HG02870 (cell line): Measurements from ENCODE around the gene FMO5.
"Not testable (repeated sequence)": the region's sequence is repeated elsewhere in the genome, so short reads cannot be mapped to it uniquely, and the experiment has no call there.

ENCODE experiments used
- ATAC-seq: cut with Tn5 transposase; IDR thresholded peaks from one replicate; pipeline ENCODE4 v1.9.1; 2021; ENCODE audit warnings: mild to moderate bottlenecking, moderate library complexity; ENCODE audit not compliant: unreplicated experiment

Gene FMO5

GRCh38 chr1:147238925-147239820 is 14.0 kb upstream of the FMO5 start:
- no peak for ATAC-seq

DNA sequence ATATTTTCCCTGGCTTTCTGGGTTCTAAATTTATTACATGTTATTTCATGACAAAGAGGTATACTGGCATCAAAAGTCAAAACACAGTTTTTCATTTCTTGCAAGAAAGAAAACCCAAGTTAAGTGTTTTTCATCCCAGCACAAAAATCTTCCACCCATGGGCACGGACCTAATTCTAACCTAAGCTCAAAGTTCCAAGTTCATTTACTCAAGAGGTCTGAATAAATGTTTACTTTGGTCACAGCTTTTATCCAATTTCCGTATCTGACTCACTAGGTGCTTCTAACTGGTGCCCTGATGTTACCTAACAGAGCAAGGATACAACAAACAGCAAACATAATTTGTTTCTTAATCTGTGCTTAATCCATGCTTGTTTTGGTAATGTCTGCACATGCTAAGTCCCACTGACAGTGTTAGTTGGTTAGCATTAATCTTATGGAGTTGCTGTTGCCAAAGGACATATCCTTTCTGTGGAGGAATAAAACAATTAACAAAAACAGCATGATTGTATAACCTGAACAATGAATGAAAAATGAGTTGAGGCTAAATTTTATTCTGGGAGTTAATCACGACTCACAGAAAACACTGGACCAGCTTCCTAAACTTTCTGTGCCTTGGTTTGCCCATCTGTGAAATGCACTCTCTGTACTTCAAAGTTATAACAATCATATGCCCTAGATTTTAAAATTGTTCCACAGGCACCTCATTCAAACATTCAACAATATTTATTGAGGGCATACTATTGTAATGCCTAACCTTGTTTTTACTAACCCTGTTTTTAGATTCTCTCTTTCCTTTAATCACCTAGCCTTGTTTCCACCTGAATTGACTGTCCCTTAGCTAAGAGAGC is 13.1 kb upstream of the FMO5 start:
- no peak for ATAC-seq

- no peak for ATAC-seq
Observed at GRCh38 chr1:147236959-147237791, 12.0 kb upstream of the FMO5 start.

DNA sequence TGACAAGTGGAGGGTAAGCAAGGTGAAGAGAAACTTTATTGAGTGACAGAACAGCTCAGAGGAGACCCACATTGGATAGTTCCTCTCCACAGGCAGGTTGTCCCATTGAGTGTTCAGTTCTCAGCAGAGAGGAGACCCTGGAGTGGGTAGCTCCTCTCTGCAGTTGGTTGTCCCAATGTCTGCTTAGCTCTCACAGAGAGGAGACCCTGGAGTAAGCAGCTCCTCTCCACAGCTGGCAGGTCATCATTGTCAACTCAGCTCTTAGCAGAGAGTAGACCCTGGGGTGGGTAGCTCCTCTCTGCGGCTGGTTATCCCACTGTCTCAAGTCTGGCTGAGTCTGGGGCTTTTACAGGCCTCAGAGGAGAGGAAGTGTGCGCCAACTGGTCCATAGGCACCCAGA is 11.3 kb upstream of the FMO5 start:
- no peak for ATAC-seq

DNA sequence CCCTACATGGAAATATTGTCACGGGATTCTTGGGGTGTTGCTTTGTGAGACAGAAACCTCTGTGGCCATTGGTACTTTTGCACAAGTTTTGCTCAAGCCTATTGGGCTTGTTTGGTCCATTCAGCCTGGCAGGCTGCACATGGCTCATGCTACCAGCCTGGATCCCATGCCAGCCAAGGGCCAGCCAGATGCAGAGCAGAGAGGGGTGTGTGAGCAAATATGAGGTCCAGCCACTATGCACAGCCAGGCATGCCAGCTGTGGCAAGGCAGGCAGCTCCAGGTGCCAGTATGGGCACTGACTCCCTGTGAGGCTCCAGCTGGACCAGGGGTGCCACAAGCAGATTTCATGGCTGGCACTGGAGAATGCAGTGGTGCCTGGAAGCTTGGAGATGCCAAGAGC is 10.7 kb upstream of the FMO5 start:
- ATAC-seq, result no peak

DNA sequence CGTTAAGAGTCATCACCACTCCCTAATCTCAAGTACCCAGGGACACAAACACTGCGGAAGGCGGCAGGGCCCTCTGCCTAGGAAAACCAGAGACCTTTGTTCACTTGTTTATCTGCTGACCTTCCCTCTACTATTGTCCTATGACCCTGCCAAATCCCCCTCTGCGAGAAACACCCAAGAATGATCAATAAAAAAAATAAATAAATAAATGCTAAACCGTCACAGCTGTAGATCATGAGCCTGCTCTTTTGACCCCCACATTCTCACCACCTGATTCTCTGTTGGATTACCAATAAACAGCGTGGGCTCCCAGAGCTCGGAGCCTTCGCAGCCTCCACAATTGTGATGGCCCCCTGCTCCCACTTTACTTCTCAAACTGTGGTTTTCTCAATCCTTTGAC is 8.8 kb upstream of the FMO5 start:
- not testable (repeated sequence) for ATAC-seq

- ATAC-seq, result not testable (repeated sequence)
Observed at GRCh38 chr1:147231032-147231431, 5.9 kb upstream of the FMO5 start.

- ATAC-seq, result no peak
Observed at GRCh38 chr1:147223740-147224615, 1.2 kb downstream of the FMO5 start.

DNA sequence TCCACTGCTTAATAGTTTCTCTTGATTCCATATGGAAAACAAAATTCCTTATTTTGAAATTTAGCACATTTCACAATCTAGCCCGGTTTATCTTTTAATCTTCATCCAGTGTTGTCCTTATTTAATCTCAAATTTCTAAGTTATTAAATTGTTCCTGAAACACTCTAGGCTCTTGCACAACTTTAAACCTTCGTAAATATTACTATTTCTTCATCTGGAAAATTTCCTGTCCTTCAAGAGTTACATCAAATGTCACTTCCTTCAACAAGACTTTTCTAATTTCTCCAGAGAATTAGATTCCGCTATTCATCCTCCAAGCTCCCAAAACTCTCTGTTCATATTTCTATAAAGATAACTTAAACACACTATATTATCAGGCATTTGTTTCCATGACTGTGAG is 6.5 kb downstream of the FMO5 start:
- no peak for ATAC-seq

- ATAC-seq, result no peak
Observed at GRCh38 chr1:147217141-147217540, 8.0 kb downstream of the FMO5 start.

DNA sequence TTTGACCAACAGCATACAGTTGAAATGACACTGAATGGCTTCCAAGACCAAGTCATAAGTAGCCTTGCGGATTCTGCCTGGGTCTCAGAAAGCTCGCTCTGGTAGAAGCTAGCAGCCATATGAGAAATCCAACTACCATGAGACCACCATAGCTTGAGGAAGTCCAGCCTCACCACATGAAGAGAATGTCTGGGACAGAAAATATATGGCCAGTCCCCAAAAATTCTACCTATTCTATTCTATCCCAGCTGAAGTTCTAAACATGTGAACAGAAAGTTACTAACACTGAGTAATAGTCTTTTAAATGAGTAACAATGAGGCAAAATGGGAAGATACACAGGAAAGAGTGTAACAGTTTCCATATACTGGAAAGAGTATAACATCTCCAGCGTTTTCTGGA is 9.0 kb downstream of the FMO5 start:
- ATAC-seq, result no peak

- no peak for ATAC-seq
Observed at GRCh38 chr1:147215540-147215916, 9.6 kb downstream of the FMO5 start.

GRCh38 chr1:147214842-147215539 is 10.1 kb downstream of the FMO5 start:
- no peak for ATAC-seq

DNA sequence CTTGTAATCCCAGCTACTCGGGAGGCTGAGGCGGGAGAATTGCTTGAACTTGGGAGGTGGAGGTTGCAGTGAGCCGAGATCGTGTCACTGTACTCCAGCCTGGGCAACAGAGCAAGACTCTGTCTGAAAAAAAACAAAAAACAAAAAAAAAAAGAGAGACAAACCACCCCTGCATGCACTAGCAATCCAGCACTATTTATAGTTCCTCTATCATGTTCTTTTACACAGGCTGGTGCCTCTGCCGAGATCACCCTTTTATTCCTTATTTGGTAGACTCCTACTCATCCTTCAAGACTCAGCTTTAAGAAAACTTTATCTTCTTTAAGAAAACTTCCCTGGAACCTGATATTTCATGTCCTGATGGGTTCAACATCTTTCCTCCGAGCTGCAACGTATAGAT is 10.8 kb downstream of the FMO5 start:
- no peak for ATAC-seq

DNA sequence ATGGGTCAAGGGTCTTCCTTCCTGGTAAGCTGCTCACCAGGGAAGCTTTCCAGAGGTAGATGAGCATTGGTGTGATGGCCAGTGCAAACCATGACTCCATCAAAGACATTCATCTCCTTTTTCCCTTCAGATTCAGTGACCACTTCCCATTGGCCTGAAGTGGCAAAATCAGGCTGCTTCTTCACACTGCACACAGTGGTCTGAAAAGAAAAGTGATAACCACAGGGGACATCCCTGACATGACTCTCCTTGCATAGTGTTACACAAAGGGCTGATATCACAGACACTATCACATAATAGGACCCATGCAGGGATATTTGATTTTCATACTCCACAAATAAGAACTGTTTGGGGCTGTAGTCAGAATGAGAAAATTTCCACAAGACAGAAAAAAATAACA is 11.9 kb downstream of the FMO5 start:
- ATAC-seq, result no peak

GRCh38 chr1:147211577-147211976 is 13.6 kb downstream of the FMO5 start:
- no peak for ATAC-seq

GRCh38 chr1:147210987-147211386 is 14.2 kb downstream of the FMO5 start:
- ATAC-seq, result no peak

GRCh38 chr1:147209825-147210821 is 15.0 kb downstream of the FMO5 start:
- no peak for ATAC-seq
